NOMO-1 (cell line): ENCODE results near the gene ADAM10.
A peak's percentile ranks its signal among the peaks of the same experiment; 100 is the strongest.

Source experiments
- DNase-seq, 2 experiments: peaks; one replicate each; lab custom pipeline; 2025; ENCODE audit not compliant: unreplicated experiment in 2 of 2; lab: John Stamatoyannopoulos, UW

Gene ADAM10

GRCh38 chr15:58755956-58756355, 6.4 kb upstream of the ADAM10 start:
- no peak for DNase-seq

GRCh38 chr15:58755350-58755749, 5.8 kb upstream of the ADAM10 start:
- no peak for DNase-seq

- no peak for DNase-seq
These were observed 3.2 kb upstream of the ADAM10 start for GRCh38 chr15:58752716-58753115.

- peak in 1 of 2 experiments; percentile 52 for DNase-seq
These were observed 515 bp downstream of the ADAM10 start for GRCh38 chr15:58748852-58749531.

- DNase-seq = no peak
These were observed 1.3 kb downstream of the ADAM10 start for GRCh38 chr15:58748040-58748851.

GRCh38 chr15:58746174-58746573, 3.3 kb downstream of the ADAM10 start:
- DNase-seq = no peak

GRCh38 chr15:58742819-58743502, 6.5 kb downstream of the ADAM10 start:
- no peak for DNase-seq

GRCh38 chr15:58742022-58742813, 7.3 kb downstream of the ADAM10 start:
- no peak for DNase-seq

- no peak for DNase-seq
These were observed 8.5 kb downstream of the ADAM10 start for GRCh38 chr15:58741032-58741431.

GRCh38 chr15:58740436-58740835, 9.1 kb downstream of the ADAM10 start:
- no peak for DNase-seq

GRCh38 chr15:58738046-58738707, 11.3 kb downstream of the ADAM10 start:
- peak; percentile 43 to 85 for DNase-seq

GRCh38 chr15:58737298-58737697, 12.2 kb downstream of the ADAM10 start:
- no peak for DNase-seq

- no peak for DNase-seq
These were observed 13.4 kb downstream of the ADAM10 start for GRCh38 chr15:58736018-58736643.

GRCh38 chr15:58734859-58735258, 14.6 kb downstream of the ADAM10 start:
- no peak for DNase-seq

GRCh38 chr15:58732625-58733363, 16.7 kb downstream of the ADAM10 start:
- DNase-seq = no peak

- peak in 1 of 2 experiments; percentile 44 for DNase-seq
These were observed 17.6 kb downstream of the ADAM10 start for GRCh38 chr15:58731756-58732535.

- DNase-seq = no peak
These were observed 22.6 kb downstream of the ADAM10 start for GRCh38 chr15:58726867-58727266.

- peak in 1 of 2 experiments; percentile 70 for DNase-seq
These were observed 25.0 kb downstream of the ADAM10 start for GRCh38 chr15:58724466-58724865.
